ENCODE results near the gene SHISAL1. TPM values are rescaled to one million over a fixed set of nuclear protein-coding genes. Genes with fewer than 3 reads are reported as not detected.

Gene SHISAL1
- total and polyA plus RNA-seq, 10 of the 15 experiments (the other 5 are each of a cell fraction or from before 2014, with no cell fraction given) = not detected

DNA sequence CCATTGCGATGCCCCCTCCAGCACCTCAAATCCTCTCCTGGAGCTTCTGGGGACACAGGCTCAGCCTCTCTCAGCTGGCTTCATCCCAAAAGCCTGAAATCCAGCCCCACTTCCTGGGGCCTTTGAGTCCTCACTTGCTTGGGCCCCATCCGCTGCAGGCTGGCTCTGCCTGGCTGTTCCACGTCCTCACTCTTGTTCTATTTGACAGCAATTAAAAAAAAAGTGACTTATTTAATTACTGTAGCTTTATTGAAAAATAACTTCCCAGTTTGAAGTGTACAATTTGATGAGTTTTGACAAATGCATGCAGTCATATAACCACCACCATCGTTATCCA is 104.8 kb downstream of the SHISAL1 start:
- no peak overlapping the region for H2AFZ ChIP-seq (ENCODE audit: control insufficient read depth, low read depth, low read length)
- ChIA-PET SMC1A (ENCODE audit: uncharacterized antibody, unreplicated experiment) (no interaction called here), CTCF (no interaction called here), POLR2A (interaction anchor here (1.3 kb wide), 1 partner anchor 12 kb away, joined by 3 read pairs; no protein-coding TSS in a partner anchor), RAD21 (ENCODE audit: unreplicated experiment) (no interaction called here)
- ATAC-seq = no peak
- peaks cover 12% of the 10 kb centered on the region for H3K4me1 ChIP-seq (ENCODE audit: control insufficient read depth, insufficient read depth, low read length)
- H3K9ac ChIP-seq (ENCODE audit: control insufficient read depth, insufficient read depth, low read length) = no peak overlapping the region
- H3K27me3 ChIP-seq (replicated peaks in 1 of 2; ENCODE audit: control insufficient read depth in 2 of 2, insufficient read depth in 2 of 2, low read length in 1 of 2) = no peaks in the 10 kb centered on the region
- intact Hi-C loops (cut with micrococcal nuclease; ENCODE audit: unreplicated experiment) = no loop called here
- in situ Hi-C loops (cut with MboI) = no loop called here
- no peaks in the 10 kb centered on the region for H3K79me2 ChIP-seq (ENCODE audit: control insufficient read depth, insufficient read depth, low read length)
- no peak for FAIRE-seq
- 59% methylated on average over 4 of the region's 4 CpGs for WGBS (ENCODE audit: insufficient coverage, insufficient replicate concordance, low lambda C conversion rate, missing lambda C conversion rate)
- no peaks in the 10 kb centered on the region for H3K36me3 ChIP-seq (ENCODE audit: control insufficient read depth in 2 of 2, insufficient read depth in 2 of 2, low read length in 1 of 2)
- H4K20me1 ChIP-seq (ENCODE audit: control insufficient read depth, insufficient read depth) = no peaks in the 10 kb centered on the region
- H3K27ac ChIP-seq (ENCODE audit: control insufficient read depth, insufficient read depth) = no peak overlapping the region
- no peak overlapping the region for H3K4me2 ChIP-seq (ENCODE audit: control insufficient read depth, insufficient read depth)
- BruUV-seq (replicated peaks) = no TSS peak
- no peaks in the 10 kb centered on the region; the same call in 2 of the 3 replicates for H3K9me3 ChIP-seq (replicated peaks; ENCODE audit: control insufficient read depth, insufficient read depth, low read length)
- no peak overlapping the region for H3K4me3 ChIP-seq
- DNase-seq (ENCODE audit: low read depth, low spot score) = no peak
- TF ChIP-seq TCF3 (IDR thresholded peaks at IDR 0.05; ENCODE audit: borderline replicate concordance, insufficient read depth, low read depth, low read length) (no peak), PML (IDR thresholded peaks at IDR 0.05; ENCODE audit: low read length) (no peak), RCOR1 (conservative IDR thresholded peaks at IDR 0.05; ENCODE audit: low read depth, low read length) (no peak), POLR2AphosphoS5 (IDR thresholded peaks at IDR 0.05; ENCODE audit: low read length) (no peak), CBX5 (IDR thresholded peaks at IDR 0.05; ENCODE audit: low read depth) (no peak), NFYB (IDR thresholded peaks at IDR 0.05; ENCODE audit: insufficient read depth, low read depth, low read length) (no peak), NFYA (IDR thresholded peaks at IDR 0.05; ENCODE audit: borderline replicate concordance, low read depth, low read length) (no peak)
- TF ChIP-seq, protein P1, sequence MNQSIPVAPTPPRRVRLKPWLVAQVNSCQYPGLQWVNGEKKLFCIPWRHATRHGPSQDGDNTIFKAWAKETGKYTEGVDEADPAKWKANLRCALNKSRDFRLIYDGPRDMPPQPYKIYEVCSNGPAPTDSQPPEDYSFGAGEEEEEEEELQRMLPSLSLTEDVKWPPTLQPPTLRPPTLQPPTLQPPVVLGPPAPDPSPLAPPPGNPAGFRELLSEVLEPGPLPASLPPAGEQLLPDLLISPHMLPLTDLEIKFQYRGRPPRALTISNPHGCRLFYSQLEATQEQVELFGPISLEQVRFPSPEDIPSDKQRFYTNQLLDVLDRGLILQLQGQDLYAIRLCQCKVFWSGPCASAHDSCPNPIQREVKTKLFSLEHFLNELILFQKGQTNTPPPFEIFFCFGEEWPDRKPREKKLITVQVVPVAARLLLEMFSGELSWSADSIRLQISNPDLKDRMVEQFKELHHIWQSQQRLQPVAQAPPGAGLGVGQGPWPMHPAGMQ (IDR thresholded peaks at IDR 0.05; ENCODE audit: borderline replicate concordance) = no peak
- TF ChIP-seq, protein P2, sequence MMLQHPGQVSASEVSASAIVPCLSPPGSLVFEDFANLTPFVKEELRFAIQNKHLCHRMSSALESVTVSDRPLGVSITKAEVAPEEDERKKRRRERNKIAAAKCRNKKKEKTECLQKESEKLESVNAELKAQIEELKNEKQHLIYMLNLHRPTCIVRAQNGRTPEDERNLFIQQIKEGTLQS (IDR thresholded peaks at IDR 0.05; ENCODE audit: borderline replicate concordance, extremely low read depth, low read depth, low read length) = no peak
- TF ChIP-seq, protein P3, sequence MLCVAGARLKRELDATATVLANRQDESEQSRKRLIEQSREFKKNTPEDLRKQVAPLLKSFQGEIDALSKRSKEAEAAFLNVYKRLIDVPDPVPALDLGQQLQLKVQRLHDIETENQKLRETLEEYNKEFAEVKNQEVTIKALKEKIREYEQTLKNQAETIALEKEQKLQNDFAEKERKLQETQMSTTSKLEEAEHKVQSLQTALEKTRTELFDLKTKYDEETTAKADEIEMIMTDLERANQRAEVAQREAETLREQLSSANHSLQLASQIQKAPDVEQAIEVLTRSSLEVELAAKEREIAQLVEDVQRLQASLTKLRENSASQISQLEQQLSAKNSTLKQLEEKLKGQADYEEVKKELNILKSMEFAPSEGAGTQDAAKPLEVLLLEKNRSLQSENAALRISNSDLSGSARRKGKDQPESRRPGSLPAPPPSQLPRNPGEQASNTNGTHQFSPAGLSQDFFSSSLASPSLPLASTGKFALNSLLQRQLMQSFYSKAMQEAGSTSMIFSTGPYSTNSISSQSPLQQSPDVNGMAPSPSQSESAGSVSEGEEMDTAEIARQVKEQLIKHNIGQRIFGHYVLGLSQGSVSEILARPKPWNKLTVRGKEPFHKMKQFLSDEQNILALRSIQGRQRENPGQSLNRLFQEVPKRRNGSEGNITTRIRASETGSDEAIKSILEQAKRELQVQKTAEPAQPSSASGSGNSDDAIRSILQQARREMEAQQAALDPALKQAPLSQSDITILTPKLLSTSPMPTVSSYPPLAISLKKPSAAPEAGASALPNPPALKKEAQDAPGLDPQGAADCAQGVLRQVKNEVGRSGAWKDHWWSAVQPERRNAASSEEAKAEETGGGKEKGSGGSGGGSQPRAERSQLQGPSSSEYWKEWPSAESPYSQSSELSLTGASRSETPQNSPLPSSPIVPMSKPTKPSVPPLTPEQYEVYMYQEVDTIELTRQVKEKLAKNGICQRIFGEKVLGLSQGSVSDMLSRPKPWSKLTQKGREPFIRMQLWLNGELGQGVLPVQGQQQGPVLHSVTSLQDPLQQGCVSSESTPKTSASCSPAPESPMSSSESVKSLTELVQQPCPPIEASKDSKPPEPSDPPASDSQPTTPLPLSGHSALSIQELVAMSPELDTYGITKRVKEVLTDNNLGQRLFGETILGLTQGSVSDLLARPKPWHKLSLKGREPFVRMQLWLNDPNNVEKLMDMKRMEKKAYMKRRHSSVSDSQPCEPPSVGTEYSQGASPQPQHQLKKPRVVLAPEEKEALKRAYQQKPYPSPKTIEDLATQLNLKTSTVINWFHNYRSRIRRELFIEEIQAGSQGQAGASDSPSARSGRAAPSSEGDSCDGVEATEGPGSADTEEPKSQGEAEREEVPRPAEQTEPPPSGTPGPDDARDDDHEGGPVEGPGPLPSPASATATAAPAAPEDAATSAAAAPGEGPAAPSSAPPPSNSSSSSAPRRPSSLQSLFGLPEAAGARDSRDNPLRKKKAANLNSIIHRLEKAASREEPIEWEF (IDR thresholded peaks at IDR 0.05; ENCODE audit: insufficient replicate concordance, low read depth, low read length) = no peak
- TF ChIP-seq, protein P4, sequence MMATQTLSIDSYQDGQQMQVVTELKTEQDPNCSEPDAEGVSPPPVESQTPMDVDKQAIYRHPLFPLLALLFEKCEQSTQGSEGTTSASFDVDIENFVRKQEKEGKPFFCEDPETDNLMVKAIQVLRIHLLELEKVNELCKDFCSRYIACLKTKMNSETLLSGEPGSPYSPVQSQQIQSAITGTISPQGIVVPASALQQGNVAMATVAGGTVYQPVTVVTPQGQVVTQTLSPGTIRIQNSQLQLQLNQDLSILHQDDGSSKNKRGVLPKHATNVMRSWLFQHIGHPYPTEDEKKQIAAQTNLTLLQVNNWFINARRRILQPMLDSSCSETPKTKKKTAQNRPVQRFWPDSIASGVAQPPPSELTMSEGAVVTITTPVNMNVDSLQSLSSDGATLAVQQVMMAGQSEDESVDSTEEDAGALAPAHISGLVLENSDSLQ (IDR thresholded peaks at IDR 0.05) = no peak
- TF ChIP-seq, protein P5, sequence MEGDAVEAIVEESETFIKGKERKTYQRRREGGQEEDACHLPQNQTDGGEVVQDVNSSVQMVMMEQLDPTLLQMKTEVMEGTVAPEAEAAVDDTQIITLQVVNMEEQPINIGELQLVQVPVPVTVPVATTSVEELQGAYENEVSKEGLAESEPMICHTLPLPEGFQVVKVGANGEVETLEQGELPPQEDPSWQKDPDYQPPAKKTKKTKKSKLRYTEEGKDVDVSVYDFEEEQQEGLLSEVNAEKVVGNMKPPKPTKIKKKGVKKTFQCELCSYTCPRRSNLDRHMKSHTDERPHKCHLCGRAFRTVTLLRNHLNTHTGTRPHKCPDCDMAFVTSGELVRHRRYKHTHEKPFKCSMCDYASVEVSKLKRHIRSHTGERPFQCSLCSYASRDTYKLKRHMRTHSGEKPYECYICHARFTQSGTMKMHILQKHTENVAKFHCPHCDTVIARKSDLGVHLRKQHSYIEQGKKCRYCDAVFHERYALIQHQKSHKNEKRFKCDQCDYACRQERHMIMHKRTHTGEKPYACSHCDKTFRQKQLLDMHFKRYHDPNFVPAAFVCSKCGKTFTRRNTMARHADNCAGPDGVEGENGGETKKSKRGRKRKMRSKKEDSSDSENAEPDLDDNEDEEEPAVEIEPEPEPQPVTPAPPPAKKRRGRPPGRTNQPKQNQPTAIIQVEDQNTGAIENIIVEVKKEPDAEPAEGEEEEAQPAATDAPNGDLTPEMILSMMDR (IDR thresholded peaks at IDR 0.05 in 2 of 3, conservative IDR thresholded peaks at IDR 0.05 in 1 of 3; ENCODE audit: control insufficient read depth in 2 of 3, extremely low read depth in 1 of 3, insufficient read depth in 1 of 3, low read depth in 3 of 3, low read length in 3 of 3) = no peak
- TF ChIP-seq, protein P6, sequence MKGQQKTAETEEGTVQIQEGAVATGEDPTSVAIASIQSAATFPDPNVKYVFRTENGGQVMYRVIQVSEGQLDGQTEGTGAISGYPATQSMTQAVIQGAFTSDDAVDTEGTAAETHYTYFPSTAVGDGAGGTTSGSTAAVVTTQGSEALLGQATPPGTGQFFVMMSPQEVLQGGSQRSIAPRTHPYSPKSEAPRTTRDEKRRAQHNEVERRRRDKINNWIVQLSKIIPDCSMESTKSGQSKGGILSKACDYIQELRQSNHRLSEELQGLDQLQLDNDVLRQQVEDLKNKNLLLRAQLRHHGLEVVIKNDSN (IDR thresholded peaks at IDR 0.05; ENCODE audit: borderline replicate concordance, extremely low read length, insufficient read depth, low read depth, low read length) = no peak

All from GM12878 (cell line).